Calu3 (cell line): ENCODE measurements around the gene MRPL46. TPM values are rescaled to one million over a fixed set of nuclear protein-coding genes. Genes with fewer than 3 reads are reported as not detected.

ENCODE experiments used
- BruUV-seq: library from RNA; stranded (reverse); fragments of 400-500 nt; replicated peaks from 2 replicates; lab custom pipeline; 2021; lab: Mats Ljungman, UMichigan
- CTCF ChIA-PET: fragments of 300-600 bp; sonication (Branson Sonifier 250); formaldehyde crosslinking; loops from one replicate; lab custom pipeline; 2022; ENCODE audit warnings: antibody characterized with exemption; lab: Charles Lee
- DNase-seq: peaks from one replicate; pipeline ENCODE4 v3.0.0; 2022
- H3K27ac Mint-ChIP-seq: one replicate; pipeline ENCODE4 v1.8.0; 2022; ENCODE audit warnings: mixed read lengths; ENCODE audit not compliant: unreplicated experiment
- H3K27me3 Mint-ChIP-seq: one replicate; pipeline ENCODE4 v1.8.0; 2022; ENCODE audit warnings: mixed read lengths; ENCODE audit not compliant: unreplicated experiment
- H3K36me3 Mint-ChIP-seq: one replicate; pipeline ENCODE4 v1.8.0; 2022; ENCODE audit warnings: mild to moderate bottlenecking, moderate library complexity, mixed read lengths; ENCODE audit not compliant: insufficient read depth, unreplicated experiment
- H3K4me1 Mint-ChIP-seq: one replicate; pipeline ENCODE4 v1.8.0; 2022; ENCODE audit warnings: mild to moderate bottlenecking, low read depth, mixed read lengths; ENCODE audit not compliant: unreplicated experiment
- H3K4me3 Mint-ChIP-seq: one replicate; pipeline ENCODE4 v1.8.0; 2022; ENCODE audit warnings: mild to moderate bottlenecking, low read depth, moderate library complexity, mixed read lengths; ENCODE audit not compliant: unreplicated experiment
- H3K9me3 Mint-ChIP-seq: one replicate; pipeline ENCODE4 v1.8.0; 2022; ENCODE audit warnings: low read depth, mixed read lengths; ENCODE audit not compliant: unreplicated experiment
- CTCF ChIP-seq: fragments of 200-600 bp; IDR thresholded peaks from one replicate; pipeline ENCODE4 v1.8.0; 2022; ENCODE audit warnings: antibody characterized with exemption; ENCODE audit not compliant: unreplicated experiment
- intact Hi-C: fragments of 100-400 bp; cut with micrococcal nuclease; formaldehyde crosslinking; loops from one replicate; pipeline ENCODE4 v1.10.0; 2022; ENCODE audit not compliant: unreplicated experiment
- total RNA-seq: library from RNA; stranded (reverse); gene quantifications from 2 replicates; pipeline ENCODE4 v1.2.3, GENCODE V29; 2022

The MRPL46 gene
- total RNA-seq, 1 experiment from 2014 or later, result 47.6 TPM

DNA sequence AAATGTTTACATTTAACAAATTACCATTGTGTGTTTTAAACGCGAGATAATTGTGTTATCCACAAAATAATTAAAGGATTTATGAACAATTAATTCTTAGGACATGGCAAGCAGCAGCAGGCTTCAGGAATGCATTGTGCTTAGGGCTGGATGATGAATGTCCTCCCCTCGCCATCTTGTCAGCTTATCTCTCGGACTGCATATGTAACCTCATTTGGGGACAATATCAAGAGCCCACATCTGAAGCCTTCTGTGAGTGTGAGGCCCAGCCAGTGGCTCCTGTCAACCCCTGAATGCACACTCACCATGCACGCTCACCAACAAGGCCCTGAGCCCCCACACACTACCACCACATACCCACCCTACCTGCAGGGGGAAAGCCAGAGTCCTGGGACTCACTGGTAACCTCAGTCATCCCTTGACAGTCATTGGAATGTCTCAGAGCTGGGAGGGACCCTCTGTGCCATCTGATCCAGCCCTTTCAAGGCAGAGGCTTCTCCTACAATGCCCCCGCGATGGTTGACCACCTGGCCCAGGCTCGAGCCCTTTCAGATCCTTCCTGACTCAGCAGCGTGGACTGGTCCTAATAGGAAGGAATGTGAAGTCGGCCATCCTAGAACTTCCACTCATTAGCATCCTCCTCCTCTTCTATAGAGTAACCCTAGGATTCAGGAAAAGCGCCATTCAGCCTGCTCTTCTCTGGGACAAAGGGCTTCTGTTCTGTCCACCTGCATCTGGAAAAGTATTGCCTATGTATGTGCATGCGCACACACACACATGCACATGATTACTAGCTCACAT lies 38.2 kb downstream of the MRPL46 start:
- DNase-seq, result no peak
- H3K9me3 Mint-ChIP-seq, result no peaks in the 10 kb centered on the region
- CTCF ChIA-PET, result interaction anchor here (1.4 kb wide), 1 partner anchor 10 kb away, joined by 3 read pairs; no protein-coding TSS in a partner anchor
- BruUV-seq, result no TSS peak
- H3K27ac Mint-ChIP-seq, result no peak overlapping the region
- H3K4me3 Mint-ChIP-seq, result no peak overlapping the region
- no peaks in the 10 kb centered on the region for H3K36me3 Mint-ChIP-seq
- intact Hi-C loops, result no loop called here
- H3K27me3 Mint-ChIP-seq, result peaks cover 68% of the 10 kb centered on the region
- no peak for TF ChIP-seq CTCF
- H3K4me1 Mint-ChIP-seq, result no peaks in the 10 kb centered on the region

GRCh38 chr15:88428053-88428452 lies 39.1 kb downstream of the MRPL46 start:
- intact Hi-C loops, result no loop called here
- no peak overlapping the region for H3K27ac Mint-ChIP-seq
- H3K36me3 Mint-ChIP-seq, result no peaks in the 10 kb centered on the region
- peaks cover 58% of the 10 kb centered on the region for H3K27me3 Mint-ChIP-seq
- TF ChIP-seq CTCF, result no peak
- CTCF ChIA-PET, result interaction anchor here (1.4 kb wide), 1 partner anchor 9 kb away, joined by 3 read pairs; no protein-coding TSS in a partner anchor
- H3K9me3 Mint-ChIP-seq, result no peaks in the 10 kb centered on the region
- no peaks in the 10 kb centered on the region for H3K4me1 Mint-ChIP-seq
- H3K4me3 Mint-ChIP-seq, result no peak overlapping the region
- BruUV-seq, result no TSS peak
- DNase-seq, result no peak

DNA sequence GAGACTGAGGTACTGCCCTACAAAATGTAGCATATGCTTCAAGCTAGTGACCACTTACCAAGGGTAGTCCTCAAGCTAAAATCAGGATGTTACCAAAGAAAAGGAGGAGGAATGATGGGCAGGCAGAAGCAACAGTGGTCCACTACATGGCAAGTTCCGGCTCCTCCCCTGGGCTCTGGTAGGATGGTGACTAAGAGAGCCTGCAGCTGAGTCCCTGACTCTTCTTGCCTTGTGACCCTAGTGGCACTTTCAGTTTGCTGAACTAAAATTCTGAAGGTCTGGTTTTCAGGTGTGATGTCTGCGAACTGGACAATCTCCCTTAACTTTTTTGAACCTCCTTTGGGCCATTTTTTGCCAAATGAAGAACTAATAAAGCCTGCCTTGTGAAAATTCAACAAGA lies 40.9 kb downstream of the MRPL46 start:
- CTCF ChIA-PET, result no interaction called here
- BruUV-seq, result no TSS peak
- H3K9me3 Mint-ChIP-seq, result no peaks in the 10 kb centered on the region
- intact Hi-C loops, result no loop called here
- no peak overlapping the region for H3K4me3 Mint-ChIP-seq
- TF ChIP-seq CTCF, result no peak
- peaks cover 53% of the 10 kb centered on the region for H3K27me3 Mint-ChIP-seq
- H3K36me3 Mint-ChIP-seq, result no peaks in the 10 kb centered on the region
- H3K27ac Mint-ChIP-seq, result no peak overlapping the region
- DNase-seq, result no peak
- no peaks in the 10 kb centered on the region for H3K4me1 Mint-ChIP-seq

DNA sequence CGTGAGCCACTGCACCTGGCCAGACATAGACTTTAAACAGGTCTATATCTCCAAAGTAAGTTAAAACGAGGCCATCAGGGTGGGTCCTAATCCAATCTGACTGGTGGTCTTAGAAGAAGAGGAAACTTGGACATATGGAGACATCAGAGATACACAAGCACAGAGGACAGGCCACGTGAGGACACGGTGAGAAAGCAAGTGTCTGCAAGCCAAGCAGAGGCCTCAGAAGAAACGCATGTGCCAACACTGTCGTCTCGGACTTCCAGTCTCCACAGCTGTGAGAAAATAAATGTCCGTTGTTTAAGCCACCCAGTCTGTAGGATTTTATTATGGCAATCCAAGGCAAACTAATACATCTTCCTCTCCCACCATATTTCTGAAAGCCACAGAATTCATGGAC lies 43.9 kb downstream of the MRPL46 start:
- H3K27me3 Mint-ChIP-seq, result peaks cover 42% of the 10 kb centered on the region
- BruUV-seq, result no TSS peak

More for the DNA sequence above, 43.9 kb downstream of the MRPL46 start:
- intact Hi-C loops, result no loop called here
- no peak for DNase-seq
- no peak overlapping the region for H3K4me3 Mint-ChIP-seq
- no peak overlapping the region for H3K27ac Mint-ChIP-seq
- no peaks in the 10 kb centered on the region for H3K36me3 Mint-ChIP-seq
- no peaks in the 10 kb centered on the region for H3K4me1 Mint-ChIP-seq
- TF ChIP-seq CTCF, result no peak
- CTCF ChIA-PET, result interaction anchor here (0.7 kb wide), 1 partner anchor 86 kb away, joined by 9 read pairs; no protein-coding TSS in a partner anchor
- H3K9me3 Mint-ChIP-seq, result no peaks in the 10 kb centered on the region
